Activated T-cell treated with anti-CD3 and anti-CD28 coated beads, Interleukin-2, amount 50 U/mL, for 24 hours (primary cell): ENCODE data around the gene PHF2.

Source experiments
- DNase-seq: peaks from one replicate; pipeline ENCODE4 v3.0.0-alpha.2; 2020
- H3K27ac Mint-ChIP-seq: 2 replicates; pipeline ENCODE4 v1.8.0; 2020; ENCODE audit warnings: mild to moderate bottlenecking, mixed read lengths
- H3K27me3 Mint-ChIP-seq: 2 replicates; pipeline ENCODE4 v1.8.0; 2020; ENCODE audit warnings: mixed read lengths
- H3K36me3 Mint-ChIP-seq: 2 replicates; pipeline ENCODE4 v1.8.0; 2020; ENCODE audit warnings: low read depth, mixed read lengths
- H3K4me1 Mint-ChIP-seq: 2 replicates; pipeline ENCODE4 v1.8.0; 2020; ENCODE audit warnings: low read depth, mixed read lengths
- H3K4me3 Mint-ChIP-seq: 2 replicates; pipeline ENCODE4 v1.8.0; 2020; ENCODE audit warnings: mild to moderate bottlenecking, moderate library complexity, mixed read lengths
- H3K9me3 Mint-ChIP-seq: 2 replicates; pipeline ENCODE4 v1.8.0; 2020; ENCODE audit warnings: mixed read lengths

PHF2 gene

GRCh38 chr9:93677641-93678136 is 101.3 kb downstream of the PHF2 start:
- peak; percentile 14 for DNase-seq
- H3K27ac Mint-ChIP-seq, result no peak overlapping the region
- no peaks in the 10 kb centered on the region for H3K9me3 Mint-ChIP-seq
- H3K27me3 Mint-ChIP-seq, result no peaks in the 10 kb centered on the region
- H3K4me3 Mint-ChIP-seq, result no peak overlapping the region
- peaks cover 53% of the 10 kb centered on the region for H3K36me3 Mint-ChIP-seq
- H3K4me1 Mint-ChIP-seq, result peaks cover 1% of the 10 kb centered on the region

- Mint-ChIP-seq H3K27ac (no peak overlapping the region), H3K4me3 (no peak overlapping the region), H3K9me3 (no peaks in the 10 kb centered on the region), H3K36me3 (peaks cover 46% of the 10 kb centered on the region), H3K27me3 (no peaks in the 10 kb centered on the region), H3K4me1 (peaks cover 1% of the 10 kb centered on the region)
- no peak for DNase-seq
Observed at GRCh38 chr9:93678199-93679019, 102.0 kb downstream of the PHF2 start.

GRCh38 chr9:93679536-93680442 is 103.4 kb downstream of the PHF2 start:
- Mint-ChIP-seq H3K27me3 (peaks cover 3% of the 10 kb centered on the region), H3K36me3 (peaks cover 32% of the 10 kb centered on the region), H3K4me1 (peaks cover 1% of the 10 kb centered on the region), H3K27ac (peak overlapping the region; percentile 57), H3K9me3 (no peaks in the 10 kb centered on the region), H3K4me3 (no peak overlapping the region)
- DNase-seq, result no peak

GRCh38 chr9:93680443-93681268 is 104.3 kb downstream of the PHF2 start:
- peaks cover 3% of the 10 kb centered on the region for H3K27me3 Mint-ChIP-seq
- no peak overlapping the region for H3K27ac Mint-ChIP-seq
- H3K9me3 Mint-ChIP-seq, result no peaks in the 10 kb centered on the region
- peak; percentile 24 for DNase-seq
- H3K4me3 Mint-ChIP-seq, result no peak overlapping the region
- H3K36me3 Mint-ChIP-seq, result peaks cover 24% of the 10 kb centered on the region
- H3K4me1 Mint-ChIP-seq, result peaks cover 1% of the 10 kb centered on the region

GRCh38 chr9:93681269-93682154 is 105.1 kb downstream of the PHF2 start:
- peak; percentile 28 for DNase-seq
- H3K27me3 Mint-ChIP-seq, result peaks cover 11% of the 10 kb centered on the region
- no peak overlapping the region for H3K4me3 Mint-ChIP-seq
- H3K36me3 Mint-ChIP-seq, result peaks cover 18% of the 10 kb centered on the region
- peaks cover 1% of the 10 kb centered on the region for H3K4me1 Mint-ChIP-seq
- H3K27ac Mint-ChIP-seq, result no peak overlapping the region
- no peaks in the 10 kb centered on the region for H3K9me3 Mint-ChIP-seq

- H3K4me3 Mint-ChIP-seq, result no peak overlapping the region
- peak; percentile 81 for DNase-seq
- H3K36me3 Mint-ChIP-seq, result peaks cover 9% of the 10 kb centered on the region
- H3K27me3 Mint-ChIP-seq, result peaks cover 11% of the 10 kb centered on the region
- no peak overlapping the region for H3K27ac Mint-ChIP-seq
- no peaks in the 10 kb centered on the region for H3K9me3 Mint-ChIP-seq
- peaks cover 1% of the 10 kb centered on the region for H3K4me1 Mint-ChIP-seq
Observed at GRCh38 chr9:93682155-93682968, 106.0 kb downstream of the PHF2 start.

- Mint-ChIP-seq H3K9me3 (peaks cover 3% of the 10 kb centered on the region), H3K4me1 (peaks cover 1% of the 10 kb centered on the region), H3K36me3 (no peaks in the 10 kb centered on the region), H3K4me3 (no peak overlapping the region), H3K27ac (no peak overlapping the region), H3K27me3 (peaks cover 11% of the 10 kb centered on the region)
- DNase-seq, result no peak
Observed at GRCh38 chr9:93683331-93684134, 107.1 kb downstream of the PHF2 start.

- H3K27me3 Mint-ChIP-seq, result peaks cover 11% of the 10 kb centered on the region
- DNase-seq, result no peak
- peaks cover 10% of the 10 kb centered on the region for H3K9me3 Mint-ChIP-seq
- H3K27ac Mint-ChIP-seq, result no peak overlapping the region
- no peak overlapping the region for H3K4me3 Mint-ChIP-seq
- H3K36me3 Mint-ChIP-seq, result no peaks in the 10 kb centered on the region
- H3K4me1 Mint-ChIP-seq, result peaks cover 1% of the 10 kb centered on the region
Observed at GRCh38 chr9:93684161-93684765, 107.9 kb downstream of the PHF2 start.

- Mint-ChIP-seq H3K9me3 (peaks cover 12% of the 10 kb centered on the region), H3K27ac (no peak overlapping the region), H3K27me3 (peaks cover 11% of the 10 kb centered on the region), H3K4me3 (no peak overlapping the region), H3K4me1 (peaks cover 1% of the 10 kb centered on the region), H3K36me3 (no peaks in the 10 kb centered on the region)
- no peak for DNase-seq
Observed at GRCh38 chr9:93684806-93685543, 108.6 kb downstream of the PHF2 start.

- DNase-seq, result no peak
- no peaks in the 10 kb centered on the region for H3K36me3 Mint-ChIP-seq
- no peak overlapping the region for H3K27ac Mint-ChIP-seq
- H3K9me3 Mint-ChIP-seq, result peaks cover 19% of the 10 kb centered on the region
- H3K4me3 Mint-ChIP-seq, result no peak overlapping the region
- peaks cover 14% of the 10 kb centered on the region for H3K27me3 Mint-ChIP-seq
- H3K4me1 Mint-ChIP-seq, result peaks cover 1% of the 10 kb centered on the region
Observed at GRCh38 chr9:93686127-93686879, 109.9 kb downstream of the PHF2 start.

- Mint-ChIP-seq H3K27ac (no peak overlapping the region), H3K9me3 (peaks cover 19% of the 10 kb centered on the region), H3K4me1 (peaks cover 1% of the 10 kb centered on the region)
Observed at GRCh38 chr9:93686880-93687236, 110.5 kb downstream of the PHF2 start.

More at GRCh38 chr9:93686880-93687236, 110.5 kb downstream of the PHF2 start:
- no peak for DNase-seq
- Mint-ChIP-seq H3K4me3 (no peak overlapping the region), H3K36me3 (no peaks in the 10 kb centered on the region), H3K27me3 (peaks cover 14% of the 10 kb centered on the region)
